Chondrocyte (in vitro differentiated cells): ENCODE data around the gene HTN1. TPM values are rescaled to one million over a fixed set of nuclear protein-coding genes. Genes with fewer than 3 reads are reported as not detected.
"Not testable (repeated sequence)": the region's sequence is repeated elsewhere in the genome, so short reads cannot be mapped to it uniquely, and the experiment has no call there.

Experiments
- DNase-seq: peaks from one replicate; pipeline ENCODE4 v3.0.0; 2021; ENCODE audit warnings: mixed read lengths, low spot score
- H3K27ac Mint-ChIP-seq: one replicate; pipeline ENCODE4 v1.8.0; 2021; ENCODE audit warnings: mild to moderate bottlenecking, moderate library complexity, mixed read lengths; ENCODE audit not compliant: unreplicated experiment
- H3K27me3 Mint-ChIP-seq: 2 replicates; pipeline ENCODE4 v1.8.0; 2021; ENCODE audit warnings: low read depth, mixed read lengths
- H3K36me3 Mint-ChIP-seq: 2 replicates; pipeline ENCODE4 v1.8.0; 2021; ENCODE audit warnings: low read depth, mixed read lengths
- H3K4me1 Mint-ChIP-seq: 2 replicates; pipeline ENCODE4 v1.8.0; 2021; ENCODE audit warnings: low read depth, mild to moderate bottlenecking, mixed read lengths
- H3K4me3 Mint-ChIP-seq: one replicate; pipeline ENCODE4 v1.8.0; 2021; ENCODE audit warnings: mild to moderate bottlenecking, moderate library complexity, mixed read lengths; ENCODE audit not compliant: unreplicated experiment
- H3K9me3 Mint-ChIP-seq: 2 replicates; pipeline ENCODE4 v1.8.0; 2021; ENCODE audit warnings: low read depth, mixed read lengths
- total RNA-seq: library from RNA; stranded (reverse); gene quantifications from 3 replicates; pipeline ENCODE4 v1.2.1, GENCODE V29; 2021
- TF ChIP-seq, protein P1 (sequence below): fragments of 200-600 bp; sonication (generic); IDR thresholded peaks from 2 replicates; pipeline ENCODE4 v1.5.0; 2021; ENCODE audit warnings: antibody characterized with exemption, mild to moderate bottlenecking, moderate library complexity

The HTN1 gene
- total RNA-seq, 1 donor from 2014 or later = not detected

DNA sequence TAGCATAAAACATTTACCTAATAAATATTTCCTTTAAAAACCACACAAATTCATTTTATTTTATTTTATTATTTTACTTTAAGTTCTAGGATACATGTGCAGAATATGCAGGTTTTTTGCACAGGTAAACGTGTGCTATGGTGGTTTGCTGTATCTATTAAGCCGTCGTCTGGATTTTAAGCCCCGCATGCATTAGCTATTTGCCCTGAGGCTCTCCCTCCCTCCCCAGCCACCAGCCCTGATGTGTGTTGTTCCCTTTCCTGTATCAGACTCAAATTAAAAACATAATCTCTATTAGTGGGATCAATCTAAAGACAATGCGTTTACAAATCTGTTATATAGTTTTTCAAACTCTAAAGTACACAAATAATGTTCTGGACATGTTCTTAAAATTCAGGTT is 23.2 kb upstream of the HTN1 start:
- Mint-ChIP-seq H3K9me3 (no peaks in the 10 kb centered on the region), H3K27ac (no peak overlapping the region), H3K27me3 (peaks cover 3% of the 10 kb centered on the region), H3K4me1 (no peaks in the 10 kb centered on the region), H3K36me3 (no peaks in the 10 kb centered on the region), H3K4me3 (no peak overlapping the region)
- TF ChIP-seq, protein P1, sequence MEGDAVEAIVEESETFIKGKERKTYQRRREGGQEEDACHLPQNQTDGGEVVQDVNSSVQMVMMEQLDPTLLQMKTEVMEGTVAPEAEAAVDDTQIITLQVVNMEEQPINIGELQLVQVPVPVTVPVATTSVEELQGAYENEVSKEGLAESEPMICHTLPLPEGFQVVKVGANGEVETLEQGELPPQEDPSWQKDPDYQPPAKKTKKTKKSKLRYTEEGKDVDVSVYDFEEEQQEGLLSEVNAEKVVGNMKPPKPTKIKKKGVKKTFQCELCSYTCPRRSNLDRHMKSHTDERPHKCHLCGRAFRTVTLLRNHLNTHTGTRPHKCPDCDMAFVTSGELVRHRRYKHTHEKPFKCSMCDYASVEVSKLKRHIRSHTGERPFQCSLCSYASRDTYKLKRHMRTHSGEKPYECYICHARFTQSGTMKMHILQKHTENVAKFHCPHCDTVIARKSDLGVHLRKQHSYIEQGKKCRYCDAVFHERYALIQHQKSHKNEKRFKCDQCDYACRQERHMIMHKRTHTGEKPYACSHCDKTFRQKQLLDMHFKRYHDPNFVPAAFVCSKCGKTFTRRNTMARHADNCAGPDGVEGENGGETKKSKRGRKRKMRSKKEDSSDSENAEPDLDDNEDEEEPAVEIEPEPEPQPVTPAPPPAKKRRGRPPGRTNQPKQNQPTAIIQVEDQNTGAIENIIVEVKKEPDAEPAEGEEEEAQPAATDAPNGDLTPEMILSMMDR = no peak
- no peak for DNase-seq

DNA sequence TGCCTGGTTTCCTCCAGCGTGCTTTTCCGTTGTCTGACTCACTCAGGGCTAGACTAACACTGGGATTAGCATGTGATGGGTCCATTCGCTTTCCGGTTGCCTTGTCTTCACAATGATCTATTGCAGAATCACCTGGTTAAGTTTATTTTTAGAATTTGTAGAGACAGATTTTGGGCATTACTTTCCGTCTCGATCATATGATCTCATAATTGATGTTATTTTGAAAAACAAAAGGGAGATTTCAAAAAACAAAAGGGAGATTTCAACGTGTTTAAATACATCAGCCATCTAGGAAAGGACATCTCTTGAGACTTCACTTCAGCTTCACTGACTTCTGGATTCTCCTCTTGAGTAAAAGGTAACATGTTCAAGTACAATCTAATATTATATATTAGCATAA is 22.1 kb upstream of the HTN1 start, which contains the start of gene HTN3:
Gene HTN3 (plus strand): TSS at position 301 of the 400 bp plus-strand sequence. CDS start 2,282 bp downstream, outside the sequence.
- H3K27ac Mint-ChIP-seq = not testable (repeated sequence)

DNA sequence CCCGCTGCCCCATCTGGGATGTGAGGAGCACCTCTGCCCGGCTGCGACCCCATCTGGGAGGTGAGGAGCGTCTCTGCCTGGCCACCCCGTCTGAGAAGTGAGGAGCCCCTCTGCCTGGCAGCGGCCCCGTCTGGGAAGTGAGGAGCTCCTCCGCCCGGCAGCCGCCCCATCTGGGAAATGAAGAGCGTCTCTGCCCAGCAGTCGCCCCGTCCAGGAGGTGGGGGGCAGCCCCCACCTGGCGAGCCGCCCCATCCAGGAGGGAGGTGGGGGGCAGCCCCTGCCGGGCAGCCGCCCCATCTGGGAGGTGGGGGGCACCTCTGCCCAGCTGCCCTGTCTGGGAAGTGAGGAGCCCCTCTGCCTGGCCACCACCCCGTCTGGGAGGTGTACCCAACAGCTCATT is 12.7 kb upstream of the HTN1 start:
- not testable (repeated sequence) for H3K36me3 Mint-ChIP-seq, H3K4me3 Mint-ChIP-seq, H3K27ac Mint-ChIP-seq, H3K27me3 Mint-ChIP-seq, H3K4me1 Mint-ChIP-seq
- H3K9me3 Mint-ChIP-seq = peaks cover 19% of the 10 kb centered on the region
- DNase-seq = peak; percentile 74

More for the DNA sequence above, 22.1 kb upstream of the HTN1 start, which contains the start of gene HTN3:
- H3K36me3 Mint-ChIP-seq, H3K4me3 Mint-ChIP-seq, H3K27me3 Mint-ChIP-seq, DNase-seq, H3K9me3 Mint-ChIP-seq, H3K4me1 Mint-ChIP-seq: not testable (repeated sequence)

DNA sequence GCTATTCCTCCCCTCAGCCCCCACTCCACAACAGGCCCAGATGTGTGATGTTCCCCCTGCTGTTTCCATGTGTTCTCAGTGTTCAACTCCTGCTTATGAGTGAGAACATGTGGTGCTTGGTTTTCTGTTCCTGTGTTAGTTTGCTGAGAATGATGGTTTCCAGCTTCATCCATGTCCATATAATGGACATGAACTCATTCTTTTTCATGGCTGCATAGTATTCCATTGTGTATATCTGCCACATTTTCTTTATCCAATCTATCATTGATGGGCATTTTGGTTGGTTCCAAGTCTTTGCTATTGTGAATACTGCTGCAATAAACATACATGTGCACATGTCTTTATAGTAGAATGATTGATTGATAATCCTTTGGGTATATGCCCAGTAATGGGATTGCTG is 10.3 kb upstream of the HTN1 start:
- H3K4me3 Mint-ChIP-seq, H3K27ac Mint-ChIP-seq: not testable (repeated sequence)

DNA sequence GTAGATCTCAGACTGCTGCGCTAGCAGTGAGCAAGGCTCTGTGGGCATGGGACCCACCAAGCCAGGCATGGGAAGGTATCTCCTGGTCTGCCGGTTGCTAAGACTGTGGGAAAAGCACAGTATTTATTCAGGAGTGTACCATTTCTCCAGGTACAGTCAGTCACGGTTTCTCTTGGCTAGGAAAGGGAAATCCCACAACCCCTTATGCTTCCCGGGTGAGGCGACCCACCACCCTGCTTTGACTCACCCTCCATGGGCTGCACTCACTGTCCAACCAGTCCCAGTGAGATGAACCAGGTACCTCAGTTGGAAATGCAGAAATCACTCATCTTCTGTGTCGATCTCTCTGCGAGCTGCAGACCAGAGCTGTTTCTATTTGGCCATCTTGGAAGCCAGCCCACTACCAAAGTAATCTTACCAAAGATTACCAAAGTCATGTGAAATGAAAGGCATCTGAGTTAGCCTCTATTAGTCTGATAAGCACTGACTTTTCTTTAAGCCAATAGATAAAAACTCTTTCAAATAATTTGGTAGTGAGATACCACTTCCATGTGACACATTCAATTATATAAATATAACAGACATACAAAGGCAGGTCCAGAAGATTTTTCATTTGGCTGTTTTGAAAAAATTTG is 8.5 kb upstream of the HTN1 start:
- H3K4me3 Mint-ChIP-seq = no peak overlapping the region
- H3K9me3 Mint-ChIP-seq = peaks cover 12% of the 10 kb centered on the region
- TF ChIP-seq, protein P1 = no peak
- H3K4me1 Mint-ChIP-seq = no peaks in the 10 kb centered on the region
- H3K27ac Mint-ChIP-seq = no peak overlapping the region
- peaks cover 2% of the 10 kb centered on the region for H3K27me3 Mint-ChIP-seq
- no peaks in the 10 kb centered on the region for H3K36me3 Mint-ChIP-seq
- DNase-seq = no peak

More for the DNA sequence above, 10.3 kb upstream of the HTN1 start:
- not testable (repeated sequence) for DNase-seq, H3K4me1 Mint-ChIP-seq, H3K36me3 Mint-ChIP-seq, H3K27me3 Mint-ChIP-seq
- H3K9me3 Mint-ChIP-seq = peaks cover 12% of the 10 kb centered on the region

DNA sequence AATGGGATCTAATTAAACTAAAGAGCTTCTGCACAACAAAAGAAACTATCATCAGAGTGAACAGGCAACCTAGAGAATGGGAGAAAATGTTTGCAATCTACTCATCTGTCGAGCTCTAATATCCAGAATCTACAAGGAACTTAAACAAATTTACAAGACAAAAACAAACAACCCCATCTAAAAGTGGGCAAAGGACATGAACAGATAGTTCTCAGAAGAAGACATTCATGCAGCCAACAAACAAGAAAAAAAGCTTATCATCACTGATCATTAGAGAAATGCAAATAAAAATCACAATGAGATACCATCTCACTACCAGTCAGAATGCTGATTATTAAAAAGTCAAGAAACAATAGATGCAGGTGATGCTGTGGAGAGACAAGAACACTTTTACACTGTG is 6.3 kb downstream of the HTN1 start:
- H3K27ac Mint-ChIP-seq, H3K4me1 Mint-ChIP-seq, H3K27me3 Mint-ChIP-seq, DNase-seq, H3K4me3 Mint-ChIP-seq, H3K36me3 Mint-ChIP-seq: not testable (repeated sequence)
- peaks cover 10% of the 10 kb centered on the region for H3K9me3 Mint-ChIP-seq

DNA sequence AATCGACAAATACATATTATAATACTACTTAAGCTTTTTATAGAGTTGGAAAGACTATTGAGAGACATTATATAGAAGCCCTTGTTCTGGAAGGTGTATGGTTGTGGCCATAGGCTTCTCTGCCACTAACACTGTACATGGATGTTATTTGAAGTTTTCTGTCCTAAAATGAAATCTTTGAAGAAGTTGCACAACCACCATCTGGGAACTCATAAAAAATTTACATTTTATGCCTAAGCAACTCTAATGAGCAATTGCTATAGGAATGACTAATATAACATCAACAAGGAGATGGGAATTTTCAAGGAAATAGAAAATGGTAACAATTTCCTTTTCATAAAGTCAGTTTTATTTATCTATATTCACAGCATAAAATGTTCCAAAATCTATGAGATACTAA is 7.4 kb downstream of the HTN1 start:
- DNase-seq = no peak
- Mint-ChIP-seq H3K27ac (no peak overlapping the region), H3K4me1 (no peaks in the 10 kb centered on the region), H3K9me3 (peaks cover 10% of the 10 kb centered on the region), H3K4me3 (no peak overlapping the region), H3K27me3 (peaks cover 3% of the 10 kb centered on the region), H3K36me3 (no peaks in the 10 kb centered on the region)
- TF ChIP-seq, protein P1 = no peak
